H1 (cell line): Measurements from ENCODE around the gene UTP25. TPM values are rescaled to one million over a fixed set of nuclear protein-coding genes. Genes with fewer than 3 reads are reported as not detected.

Source experiments
- CTCF ChIA-PET: fragments of 300-600 bp; sonication (Branson Sonifier 250); formaldehyde crosslinking; loops from one replicate; lab custom pipeline; 2021; ENCODE audit not compliant: partially characterized antibody; lab: Charles Lee
- POLR2A ChIA-PET: fragments of 300-600 bp; sonication (Branson Sonifier 250); formaldehyde crosslinking; loops from one replicate; lab custom pipeline; 2021; ENCODE audit warnings: inconsistent platforms; ENCODE audit not compliant: partially characterized antibody; lab: Charles Lee
- DNase-seq, 2 experiments: peaks; one replicate each; pipeline versions ENCODE4 v3.0.0 to v3.0.0-alpha.2; 2010 to 2022; ENCODE audit warnings: low spot score in 2 of 2, low read depth in 1 of 2, mixed read lengths in 1 of 2
- FAIRE-seq: peaks from 2 replicates; lab custom pipeline; 2011; peaks lifted over from hg19 to GRCh38; lab: Jason Lieb, UNC
- H2AFZ ChIP-seq: 2 replicates; pipeline ENCODE4 v1.8.1; 2012; ENCODE audit warnings: low read length, inconsistent platforms
- H2AK5ac ChIP-seq: 2 replicates; pipeline ENCODE4 v1.6.1; 2013; ENCODE audit warnings: low read depth, low read length
- H2BK120ac ChIP-seq: replicated peaks from 2 replicates; pipeline ENCODE3; 2013; ENCODE audit warnings: low read depth, low read length, inconsistent platforms
- H2BK12ac ChIP-seq: 2 replicates; pipeline ENCODE4 v1.6.1; 2013; ENCODE audit warnings: low read depth, low read length
- H2BK15ac ChIP-seq: 2 replicates; pipeline ENCODE4 v1.6.1; 2013; ENCODE audit warnings: low read length
- H2BK20ac ChIP-seq: 2 replicates; pipeline ENCODE4 v1.6.1; 2013; ENCODE audit warnings: low read length
- H2BK5ac ChIP-seq: 2 replicates; pipeline ENCODE4 v1.6.1; 2013; ENCODE audit warnings: low read depth, low read length
- H3K14ac ChIP-seq: 2 replicates; pipeline ENCODE4 v1.6.1; 2013; ENCODE audit warnings: inconsistent platforms; ENCODE audit not compliant: insufficient read length
- H3K18ac ChIP-seq: 2 replicates; pipeline ENCODE4 v1.6.1; 2013; ENCODE audit warnings: low read length; ENCODE audit errors: extremely low read depth
- H3K23ac ChIP-seq: 2 replicates; pipeline ENCODE4 v1.6.1; 2013; ENCODE audit warnings: inconsistent platforms; ENCODE audit not compliant: insufficient read length
- H3K23me2 ChIP-seq: 2 replicates; pipeline ENCODE4 v1.6.1; 2013; ENCODE audit warnings: low read depth, low read length
- H3K27ac ChIP-seq: 2 replicates; pipeline ENCODE4 v1.6.1; 2011; ENCODE audit warnings: low read depth, low read length, inconsistent platforms
- H3K27me3 ChIP-seq, 4 experiments: replicated peaks in 1 of 4; 1 replicate in 1 of 4; 2 replicates in 3 of 4; pipeline versions ENCODE4 v1.6.1 to v1.8.1; 2011 to 2013; ENCODE audit warnings: low read length in 3 of 4, mild to moderate bottlenecking in 3 of 4, inconsistent platforms in 2 of 4, mixed read lengths in 2 of 4, moderate library complexity in 1 of 4; ENCODE audit not compliant: control insufficient read depth in 3 of 4, insufficient read depth in 3 of 4; ENCODE audit errors: extremely low read depth in 1 of 4
- H3K36me3 ChIP-seq, 4 experiments: 2 replicates each; pipeline versions ENCODE4 v1.6.1 to v1.8.1; 2011 to 2013; ENCODE audit warnings: mild to moderate bottlenecking in 4 of 4, low read length in 3 of 4, moderate library complexity in 2 of 4, control low read depth in 1 of 4, inconsistent platforms in 1 of 4; ENCODE audit not compliant: insufficient read depth in 4 of 4, control insufficient read depth in 2 of 4
- H3K4ac ChIP-seq: replicated peaks from 2 replicates; pipeline ENCODE3; 2013; ENCODE audit warnings: low read length, low read depth, mixed read lengths, inconsistent platforms; ENCODE audit not compliant: insufficient read length
- H3K4me1 ChIP-seq, 4 experiments: replicated peaks in 1 of 4; 1 replicate in 1 of 4; 2 replicates in 3 of 4; pipeline versions ENCODE4 v1.6.1 to v1.8.1; 2011 to 2013; ENCODE audit warnings: low read length in 3 of 4, inconsistent platforms in 2 of 4, mixed read lengths in 1 of 4; ENCODE audit not compliant: insufficient read depth in 4 of 4, control insufficient read depth in 3 of 4
- H3K4me2 ChIP-seq, 2 experiments: 2 replicates each; pipeline versions ENCODE4 v1.6.1 to v1.8.1; 2011 to 2013; ENCODE audit warnings: low read depth in 2 of 2, low read length in 2 of 2, control low read depth in 1 of 2, inconsistent platforms in 1 of 2, mild to moderate bottlenecking in 1 of 2; ENCODE audit not compliant: insufficient read depth in 1 of 2
- H3K4me3 ChIP-seq, 4 experiments: fragments of 200-600, 300-600 bp in 1 of 4; sonication (generic), shearing (Covaris generic), sonication (Bioruptor Twin) in 1 of 4; 2 replicates each; pipeline versions ENCODE4 v1.5.1 to v1.8.1; 2011 to 2016; ENCODE audit warnings: low read length in 4 of 4, low read depth in 3 of 4, control low read depth in 2 of 4, inconsistent platforms in 2 of 4, mild to moderate bottlenecking in 2 of 4, mixed read lengths in 1 of 4, moderate library complexity in 1 of 4; ENCODE audit not compliant: insufficient read depth in 2 of 4; ENCODE audit errors: extremely low read depth in 1 of 4
- H3K56ac ChIP-seq: replicated peaks from 2 replicates; pipeline ENCODE3; 2013; ENCODE audit warnings: low read depth, mild to moderate bottlenecking, mixed read lengths, low read length, inconsistent platforms; ENCODE audit not compliant: insufficient read length
- H3K79me1 ChIP-seq: 2 replicates; pipeline ENCODE4 v1.6.1; 2013; ENCODE audit warnings: low read depth, low read length, control low read depth
- H3K79me2 ChIP-seq, 2 experiments: 2 replicates each; pipeline versions ENCODE4 v1.6.1 to v1.8.1; 2012 to 2013; ENCODE audit warnings: low read length in 2 of 2, mild to moderate bottlenecking in 2 of 2, inconsistent platforms in 1 of 2; ENCODE audit not compliant: insufficient read depth in 2 of 2, control insufficient read depth in 1 of 2
- H3K9ac ChIP-seq, 4 experiments: replicated peaks in 1 of 4; 1 replicate in 1 of 4; 2 replicates in 3 of 4; pipeline versions ENCODE4 v1.6.1 to v1.8.1; 2011 to 2013; ENCODE audit warnings: low read depth in 3 of 4, low read length in 3 of 4, control low read depth in 2 of 4, mild to moderate bottlenecking in 2 of 4, moderate library complexity in 2 of 4, inconsistent platforms in 1 of 4; ENCODE audit errors: extremely low read depth in 1 of 4
- H3K9me3 ChIP-seq, 2 experiments: 2 replicates each; pipeline versions ENCODE4 v1.6.1 to v1.8.1; 2012 to 2013; ENCODE audit warnings: mild to moderate bottlenecking in 2 of 2, moderate library complexity in 2 of 2, control low read depth in 1 of 2, inconsistent platforms in 1 of 2, low read depth in 1 of 2, low read length in 1 of 2, mixed read lengths in 1 of 2; ENCODE audit not compliant: insufficient read depth in 2 of 2
- H4K20me1 ChIP-seq, 2 experiments: replicated peaks in 1 of 2; 2 replicates each; pipeline versions ENCODE3 to v1.8.1; 2011 to 2013; ENCODE audit warnings: inconsistent platforms in 2 of 2, low read length in 2 of 2, mild to moderate bottlenecking in 1 of 2; ENCODE audit not compliant: insufficient read depth in 2 of 2, control insufficient read depth in 1 of 2
- H4K5ac ChIP-seq: 2 replicates; pipeline ENCODE4 v1.6.1; 2013; ENCODE audit warnings: low read length, low read depth, mixed read lengths, inconsistent platforms; ENCODE audit not compliant: insufficient read length
- H4K8ac ChIP-seq: 2 replicates; pipeline ENCODE4 v1.8.0; 2013; ENCODE audit warnings: mild to moderate bottlenecking, moderate library complexity, low read length, inconsistent platforms; ENCODE audit not compliant: insufficient read depth; ENCODE audit errors: extremely low read depth
- H4K91ac ChIP-seq: replicated peaks from 2 replicates; pipeline ENCODE3; 2013; ENCODE audit warnings: low read length, mixed read lengths, inconsistent platforms; ENCODE audit not compliant: insufficient read length
- BACH1 ChIP-seq: IDR thresholded peaks from 2 replicates; pipeline ENCODE4 v1.6.1; 2012; ENCODE audit warnings: low read length, improper control_type of control experiment
- CHD1 ChIP-seq: IDR thresholded peaks from 2 replicates; pipeline ENCODE4 v1.6.1; 2012; ENCODE audit warnings: low read depth, low read length, improper control_type of control experiment
- CREB1 ChIP-seq: IDR thresholded peaks from 2 replicates; pipeline ENCODE4 v1.6.1; 2012; ENCODE audit warnings: inconsistent platforms
- CTCF ChIP-seq, 3 experiments: IDR thresholded peaks; 1 replicate in 2 of 3; 2 replicates in 1 of 3; pipeline versions ENCODE4 v1.5.1 to v1.6.1; 2011; ENCODE audit warnings: low read length in 3 of 3, mild to moderate bottlenecking in 3 of 3, inconsistent platforms in 2 of 3, low read depth in 1 of 3, moderate library complexity in 1 of 3; ENCODE audit not compliant: insufficient read depth in 1 of 3; ENCODE audit errors: control extremely low read depth in 1 of 3
- E2F6 ChIP-seq: IDR thresholded peaks from 2 replicates; pipeline ENCODE4 v1.6.1; 2012; ENCODE audit warnings: inconsistent platforms
- HDAC2 ChIP-seq, 2 experiments: fragments of 300-600 bp in 1 of 2; sonication (generic) in 1 of 2; IDR thresholded peaks; 2 replicates each; pipeline ENCODE4 v1.6.1; 2011 to 2012; ENCODE audit warnings: low read depth in 2 of 2, low read length in 2 of 2, mild to moderate bottlenecking in 2 of 2, moderate library complexity in 2 of 2, borderline replicate concordance in 1 of 2, inconsistent platforms in 1 of 2
- RNF2 ChIP-seq: fragments of 200-900, 300-1000 bp; sonication (generic); IDR thresholded peaks from 2 replicates; pipeline ENCODE4 v1.7.1; 2016; ENCODE audit warnings: borderline replicate concordance, low read depth, mild to moderate bottlenecking, antibody characterized with exemption, low read length; ENCODE audit not compliant: poor library complexity, severe bottlenecking; ENCODE audit errors: missing control alignments
- TAF1 ChIP-seq: IDR thresholded peaks from 2 replicates; pipeline ENCODE4 v1.6.1; 2011; ENCODE audit warnings: mild to moderate bottlenecking, low read depth, low read length
- TEAD4 ChIP-seq: IDR thresholded peaks from 2 replicates; pipeline ENCODE4 v1.6.1; 2012; ENCODE audit warnings: low read depth, low read length, inconsistent platforms, mixed read lengths
- YY1 ChIP-seq: IDR thresholded peaks from 2 replicates; pipeline ENCODE4 v1.6.1; 2011; ENCODE audit warnings: low read depth, mild to moderate bottlenecking, low read length
- WGBS, 2 experiments: shearing (Covaris generic) in 1 of 2; methylation state at CpG; one replicate each; pipeline versions ENCODE4 v1.1.6 to v1.1.7; 2013 to 2015; ENCODE audit warnings: low lambda C conversion rate in 2 of 2, mixed read lengths in 2 of 2, inconsistent platforms in 1 of 2, low coverage in 1 of 2, missing lambda C conversion rate in 1 of 2; ENCODE audit not compliant: insufficient replicate concordance in 2 of 2, insufficient coverage in 1 of 2, insufficient read length in 1 of 2; ENCODE audit errors: extremely low coverage in 1 of 2, missing lambda C conversion rate in 1 of 2; 5-methylcytosine and 5-hydroxymethylcytosine counted together
- polyA plus RNA-seq, 7 experiments: library from polyadenylated mRNA; depleted of rRNA in 3 of 7; stranded (reverse) in 5 of 7; unstranded in 2 of 7; fragments of >200 nt in 5 of 7; fragments of 200-250 nt in 2 of 7; gene quantifications; 1 replicate in 5 of 7; 2 replicates in 1 of 7; 4 replicates in 1 of 7; pipeline versions ENCODE4 v1.2.1 to v1.2.3, GENCODE V29; 2011 to 2013; ENCODE audit warnings: missing spikeins in 2 of 7, mixed read lengths in 2 of 7
- total RNA-seq: library from RNA; stranded (reverse); fragmentation: NEBNext Ultra II Directional; extraction: Animal tissue kit (Norgen Biotek cat#: 25700); gene quantifications from 2 replicates; pipeline ENCODE4 v1.2.1, GENCODE V29; 2021

The UTP25 gene
- total and polyA plus RNA-seq, 2 of the 8 experiments (the other 6 are each of a cell fraction or from before 2014, with no cell fraction given): 4.0 to 7.6 TPM

- Histone ChIP-seq H2AK5ac (no peak overlapping the region), H3K56ac (no peak overlapping the region), H2BK5ac (no peak overlapping the region), H3K9me3 (peaks cover 0 to 6% of the 10 kb centered on the region in 2 experiments; a peak in 1 of 4 replicates), H3K79me1 (no peaks in the 10 kb centered on the region), H4K91ac (no peak overlapping the region), H3K27ac (no peak overlapping the region), H2AFZ (no peak overlapping the region), H2BK15ac (no peak overlapping the region), H2BK12ac (no peak overlapping the region), H3K4me2 (no peak overlapping the region), H3K18ac (no peak overlapping the region), H3K4me3 (no peak overlapping the region), H3K27me3 (no peaks in the 10 kb centered on the region), H3K4ac (no peak overlapping the region), H3K79me2 (no peaks in the 10 kb centered on the region), H4K20me1 (no peaks in the 10 kb centered on the region), H3K4me1 (no peaks in the 10 kb centered on the region), H3K14ac (no peak overlapping the region), H4K8ac (no peak overlapping the region), H3K23me2 (no peaks in the 10 kb centered on the region), H4K5ac (no peak overlapping the region), H3K36me3 (no peaks in the 10 kb centered on the region), H3K23ac (no peak overlapping the region), H2BK20ac (no peak overlapping the region), H2BK120ac (no peak overlapping the region), H3K9ac (no peak overlapping the region)
- ChIA-PET POLR2A (no interaction called here), CTCF (interaction anchor here (0.8 to 4.4 kb wide), 3 partner anchors 9 to 46 kb away, joined by 3 to 18 read pairs (median 4); no protein-coding TSS in a partner anchor)
- FAIRE-seq (no peak), DNase-seq (no peak)
- 72% methylated on average over 3 of the region's 3 CpGs; no CpG with 5 or more reads in 1 of the 2 experiments for WGBS, 2 experiments
- TF ChIP-seq RNF2: no peak
- no peak for TF ChIP-seq TAF1
- no peak for TF ChIP-seq YY1
- TF ChIP-seq CHD1: no peak
- TF ChIP-seq CTCF (IDR thresholded peaks at IDR 0.05; ENCODE audit: control extremely low read depth in 1 of 3, insufficient read depth in 1 of 3, low read depth in 1 of 3, low read length in 3 of 3): no peak
- no peak for TF ChIP-seq BACH1
- no peak for TF ChIP-seq HDAC2 (IDR thresholded peaks at IDR 0.05; ENCODE audit: borderline replicate concordance in 1 of 2, low read depth in 2 of 2, low read length in 2 of 2)
- TF ChIP-seq E2F6: no peak
- TF ChIP-seq CREB1: no peak
- no peak for TF ChIP-seq TEAD4
Observed at GRCh38 chr1:209890641-209891330, 63.0 kb downstream of the UTP25 start.
